GM18951 (cell line): ENCODE measurements around the gene SH3BP2.
"Not testable (repeated sequence)": the region's sequence is repeated elsewhere in the genome, so short reads cannot be mapped to it uniquely, and the experiment has no call there.

Experiments
- POLR2A ChIP-seq: IDR thresholded peaks from 4 replicates; pipeline ENCODE4 v1.6.1; 2011; ENCODE audit warnings: mild to moderate bottlenecking; ENCODE audit not compliant: insufficient read length, insufficient read depth; ENCODE audit errors: extremely low read depth
- in situ Hi-C: fragments of 300-500 bp; cut with MboI; formaldehyde crosslinking; loops from one replicate; pipeline ENCODE4 v1.12.0; 2022; ENCODE audit warnings: low sequenced_read_pairs, mixed read lengths, inconsistent platforms; ENCODE audit not compliant: unreplicated experiment

SH3BP2 gene

GRCh38 chr4:2771264-2771663 lies 21.6 kb upstream of the SH3BP2 start:
- in situ Hi-C loops, result no loop called here

GRCh38 chr4:2780643-2781042 lies 12.2 kb upstream of the SH3BP2 start:
- in situ Hi-C loops, result not testable (repeated sequence)

More at GRCh38 chr4:2771264-2771663, 21.6 kb upstream of the SH3BP2 start:
- TF ChIP-seq POLR2A, result no peak

GRCh38 chr4:2781911-2782310 lies 11.0 kb upstream of the SH3BP2 start:
- in situ Hi-C loops, result no loop called here
- no peak for TF ChIP-seq POLR2A

- in situ Hi-C loops, result no loop called here
- TF ChIP-seq POLR2A, result no peak
These were observed 9.1 kb upstream of the SH3BP2 start for GRCh38 chr4:2783790-2784189.

GRCh38 chr4:2785613-2786012 lies 7.3 kb upstream of the SH3BP2 start:
- in situ Hi-C loops, result no loop called here
- TF ChIP-seq POLR2A, result peak; percentile 33

GRCh38 chr4:2786152-2786671 lies 6.7 kb upstream of the SH3BP2 start:
- in situ Hi-C loops, result no loop called here
- no peak for TF ChIP-seq POLR2A

GRCh38 chr4:2786794-2787229 lies 6.1 kb upstream of the SH3BP2 start:
- in situ Hi-C loops, result no loop called here
- TF ChIP-seq POLR2A, result no peak

- no peak for TF ChIP-seq POLR2A
- in situ Hi-C loops, result no loop called here
These were observed 5.4 kb upstream of the SH3BP2 start for GRCh38 chr4:2787230-2788100.

- TF ChIP-seq POLR2A, result no peak
These were observed 4.8 kb upstream of the SH3BP2 start for GRCh38 chr4:2788101-2788500.

GRCh38 chr4:2788532-2789103 lies 4.3 kb upstream of the SH3BP2 start:
- TF ChIP-seq POLR2A, result no peak
- in situ Hi-C loops, result no loop called here

More at GRCh38 chr4:2788101-2788500, 4.8 kb upstream of the SH3BP2 start:
- in situ Hi-C loops, result no loop called here

GRCh38 chr4:2789351-2789750 lies 3.5 kb upstream of the SH3BP2 start:
- in situ Hi-C loops, result no loop called here

GRCh38 chr4:2789793-2790582 lies 2.9 kb upstream of the SH3BP2 start:
- no peak for TF ChIP-seq POLR2A
- in situ Hi-C loops, result no loop called here

More at GRCh38 chr4:2789351-2789750, 3.5 kb upstream of the SH3BP2 start:
- no peak for TF ChIP-seq POLR2A

- in situ Hi-C loops, result no loop called here
- TF ChIP-seq POLR2A, result no peak
These were observed 2.0 kb upstream of the SH3BP2 start for GRCh38 chr4:2790583-2791517.
